Measurements from ENCODE around the gene MACROD2.

- TF ChIP-seq CTCF (IDR thresholded peaks at IDR 0.05; ENCODE audit: low read depth, low read length, missing input control) (no peak), YY1 (IDR thresholded peaks at IDR 0.05) (no peak), RAD21 (IDR thresholded peaks at IDR 0.05) (no peak), REST (IDR thresholded peaks at IDR 0.05) (no peak), JUND (IDR thresholded peaks at IDR 0.05) (no peak), NR2F2 (IDR thresholded peaks at IDR 0.05) (no peak)
- TF ChIP-seq, protein P1, sequence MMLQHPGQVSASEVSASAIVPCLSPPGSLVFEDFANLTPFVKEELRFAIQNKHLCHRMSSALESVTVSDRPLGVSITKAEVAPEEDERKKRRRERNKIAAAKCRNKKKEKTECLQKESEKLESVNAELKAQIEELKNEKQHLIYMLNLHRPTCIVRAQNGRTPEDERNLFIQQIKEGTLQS (IDR thresholded peaks at IDR 0.05): no peak
Measured at GRCh38 chr20:14477125-14477524, 481.8 kb downstream of the MACROD2 start.

Data from liver (tissue), 3 donors.